HepG2 (cell line): ENCODE results near the gene KHK. TPM values are rescaled to one million over a fixed set of nuclear protein-coding genes. Genes with fewer than 3 reads are reported as not detected.
A peak's percentile ranks its signal among the peaks of the same experiment; 100 is the strongest.

Experiments used
- CCAR2 ChIP-seq: fragments of 200-400 bp; formaldehyde crosslinking; optimal IDR thresholded peaks from 2 replicates; pipeline ENCODE3; 2018; ENCODE audit warnings: low read depth, mild to moderate bottlenecking, low read length, moderate library complexity
- KLF9 ChIP-seq: IDR thresholded peaks from 2 replicates; pipeline ENCODE4 v1.6.1; 2016; ENCODE audit warnings: low read depth
- MAZ ChIP-seq, 2 experiments: sonication (generic) in 1 of 2; formaldehyde crosslinking in 1 of 2; IDR thresholded peaks; 2 replicates each; pipeline versions ENCODE4 v1.5.0 to v1.6.1; 2012 to 2020; ENCODE audit warnings: low read depth in 2 of 2, mild to moderate bottlenecking in 2 of 2, borderline replicate concordance in 1 of 2, improper control_type of control experiment in 1 of 2, low read length in 1 of 2, missing genetic modification reagents in 1 of 2, moderate library complexity in 1 of 2
- NCOA5 ChIP-seq: sonication (generic); formaldehyde crosslinking; IDR thresholded peaks from 2 replicates; pipeline ENCODE4 v1.4.0; 2020; ENCODE audit warnings: missing genetic modification reagents
- PHF5A ChIP-seq: IDR thresholded peaks from one replicate; pipeline ENCODE4 v1.6.1; 2018; ENCODE audit warnings: low read depth, missing genetic modification reagents; ENCODE audit not compliant: unreplicated experiment
- STAG1 ChIP-seq: sonication (generic); formaldehyde crosslinking; IDR thresholded peaks from 2 replicates; pipeline ENCODE4 v1.4.0; 2020; ENCODE audit warnings: missing genetic modification reagents
- TBX3 ChIP-seq: fragments of 450-650 bp; IDR thresholded peaks from 2 replicates; pipeline ENCODE4 v1.6.1; 2017; ENCODE audit warnings: antibody characterized with exemption, mild to moderate bottlenecking, inconsistent platforms, borderline replicate concordance
- TRIM24 ChIP-seq: sonication (generic); formaldehyde crosslinking; IDR thresholded peaks from 2 replicates; pipeline ENCODE4 v1.8.0; 2022; ENCODE audit warnings: mild to moderate bottlenecking, missing genetic modification reagents
- ZNF160 ChIP-seq: sonication (generic); formaldehyde crosslinking; IDR thresholded peaks from 2 replicates; pipeline ENCODE4 v1.8.0; 2022; ENCODE audit warnings: mild to moderate bottlenecking, inconsistent platforms, missing genetic modification reagents
- ZNF296 ChIP-seq: sonication (generic); formaldehyde crosslinking; conservative IDR thresholded peaks from 2 replicates; pipeline ENCODE4 v1.5.0; 2020; ENCODE audit warnings: mild to moderate bottlenecking, missing genetic modification reagents
- ZNF333 ChIP-seq: sonication (generic); formaldehyde crosslinking; IDR thresholded peaks from 2 replicates; pipeline ENCODE4 v1.4.0; 2020; ENCODE audit warnings: mild to moderate bottlenecking, missing genetic modification reagents, borderline replicate concordance
- ZNF468 ChIP-seq: sonication (generic); formaldehyde crosslinking; IDR thresholded peaks from 2 replicates; pipeline ENCODE4 v1.8.0; 2022; ENCODE audit warnings: mild to moderate bottlenecking, moderate library complexity, missing genetic modification reagents
- ZNF724P ChIP-seq: sonication (generic); formaldehyde crosslinking; IDR thresholded peaks from 2 replicates; pipeline ENCODE4 v1.8.0; 2022; ENCODE audit warnings: missing genetic modification reagents, borderline replicate concordance
- polyA plus RNA-seq, 8 experiments: library from polyadenylated mRNA; depleted of rRNA in 3 of 8; stranded (reverse) in 7 of 8; unstranded in 1 of 8; fragments of >200 nt; fragmentation: Illumina TruSeq in 4 of 8; extraction: Trizol in 4 of 8; gene quantifications; 2 replicates each; pipeline versions ENCODE4 v1.2.1 to v1.2.3, GENCODE V29; 2011 to 2016; ENCODE audit warnings: low read depth in 4 of 8, missing spikeins in 1 of 8, mixed read lengths in 1 of 8; ENCODE audit not compliant: insufficient read depth in 1 of 8
- total RNA-seq, 5 experiments: library from RNA; depleted of rRNA; stranded (reverse); fragments of >200 nt; fragmentation: Illumina TruSeq; extraction: Trizol; gene quantifications; 2 replicates each; pipeline ENCODE4 v1.2.3, GENCODE V29; 2016; ENCODE audit warnings: low read depth in 1 of 5
- TF ChIP-seq, protein P1 (sequence below): sonication (generic); formaldehyde crosslinking; IDR thresholded peaks from 2 replicates; pipeline ENCODE4 v1.8.0; 2023; ENCODE audit warnings: mild to moderate bottlenecking, missing genetic modification reagents
- TF ChIP-seq, protein P2 (sequence below): sonication (generic); formaldehyde crosslinking; IDR thresholded peaks from 2 replicates; pipeline ENCODE4 v1.4.0; 2020; ENCODE audit warnings: missing genetic modification reagents
- TF ChIP-seq, protein P3 (sequence below): sonication (generic); formaldehyde crosslinking; conservative IDR thresholded peaks from 2 replicates; pipeline ENCODE4 v1.4.0; 2020; ENCODE audit warnings: missing genetic modification reagents
- TF ChIP-seq, protein P4 (sequence below): sonication (generic); formaldehyde crosslinking; conservative IDR thresholded peaks from 2 replicates; pipeline ENCODE4 v1.4.0; 2020; ENCODE audit warnings: missing genetic modification reagents
- TF ChIP-seq, protein P5 (sequence below): IDR thresholded peaks from 2 replicates; pipeline ENCODE4 v1.6.1; 2016; ENCODE audit warnings: low read depth, control low read depth

The KHK gene
- total and polyA plus RNA-seq, 2 of the 13 experiments (the other 11 are each of a cell fraction or from before 2014, with no cell fraction given): 40.9 to 99.2 TPM

DNA sequence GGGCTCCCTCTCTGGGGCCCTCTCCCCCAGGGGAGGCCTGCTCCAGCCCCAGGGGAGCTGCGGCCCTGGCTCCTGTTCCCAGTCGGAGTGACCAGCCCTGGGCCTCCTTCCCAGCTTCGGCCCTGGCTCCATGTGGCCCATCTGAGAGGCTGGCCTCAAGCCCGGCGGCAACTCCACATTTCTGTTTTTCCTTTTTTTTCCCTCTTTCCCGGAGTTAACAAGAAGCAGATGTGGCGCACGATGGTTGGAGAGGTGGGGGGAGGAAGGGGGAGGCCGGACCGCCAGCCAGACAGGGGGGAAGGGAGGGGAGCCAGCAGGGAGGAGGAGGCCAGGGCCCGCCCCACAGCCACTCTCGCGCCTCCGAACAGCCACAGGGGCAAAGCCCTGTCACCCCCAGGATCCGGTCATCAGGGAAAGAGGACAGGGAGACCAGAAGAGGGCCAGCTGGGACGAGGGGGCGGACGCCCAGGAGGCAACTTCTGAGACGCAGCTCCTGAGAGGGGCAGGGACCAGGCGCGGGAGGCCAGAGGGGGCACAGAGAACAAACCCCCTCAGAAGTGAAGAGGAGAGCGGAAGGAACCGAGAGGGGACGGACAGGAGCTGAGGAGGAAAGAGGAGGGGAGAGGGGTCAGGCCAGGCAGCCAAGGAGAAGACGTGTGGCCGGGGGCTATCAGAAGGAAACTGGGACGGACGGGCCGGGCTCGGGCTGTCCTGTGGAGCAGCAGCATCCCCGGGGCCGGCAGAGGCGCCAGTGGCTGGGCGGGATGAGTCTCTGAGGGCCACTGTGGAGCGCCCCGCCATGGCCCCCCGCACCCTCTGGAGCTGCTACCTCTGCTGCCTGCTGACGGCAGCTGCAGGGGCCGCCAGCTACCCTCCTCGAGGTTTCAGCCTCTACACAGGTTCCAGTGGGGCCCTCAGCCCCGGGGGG, 8.0 kb upstream of the KHK start, which contains the start of gene EMILIN1 (continued):
- TF ChIP-seq TBX3 (no peak), CCAR2 (no peak), ZNF160 (no peak), ZNF724P (CRISPR knock-in tag) (no peak), ZNF296 (no peak), PHF5A (CRISPR knock-in tag) (no peak), STAG1 (CRISPR knock-in tag) (no peak), ZNF468 (CRISPR knock-in tag) (no peak), ZNF333 (CRISPR knock-in tag) (no peak), TRIM24 (no peak), MAZ (IDR thresholded peaks at IDR 0.05; ENCODE audit: borderline replicate concordance, low read depth, low read length) (no peak), MAZ (CRISPR knock-in tag; IDR thresholded peaks at IDR 0.05; ENCODE audit: low read depth) (peak; percentile 63; the same call in 1 of the 2 replicates), NCOA5 (CRISPR knock-in tag) (no peak), KLF9 (CRISPR knock-in tag) (no peak)
- TF ChIP-seq, protein P1, sequence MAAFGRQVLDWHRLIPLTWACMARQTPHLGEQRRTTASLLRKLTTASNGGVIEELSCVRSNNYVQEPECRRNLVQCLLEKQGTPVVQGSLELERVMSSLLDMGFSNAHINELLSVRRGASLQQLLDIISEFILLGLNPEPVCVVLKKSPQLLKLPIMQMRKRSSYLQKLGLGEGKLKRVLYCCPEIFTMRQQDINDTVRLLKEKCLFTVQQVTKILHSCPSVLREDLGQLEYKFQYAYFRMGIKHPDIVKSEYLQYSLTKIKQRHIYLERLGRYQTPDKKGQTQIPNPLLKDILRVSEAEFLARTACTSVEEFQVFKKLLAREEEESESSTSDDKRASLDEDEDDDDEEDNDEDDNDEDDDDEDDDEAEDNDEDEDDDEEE (CRISPR knock-in tag): no peak
- TF ChIP-seq, protein P2, sequence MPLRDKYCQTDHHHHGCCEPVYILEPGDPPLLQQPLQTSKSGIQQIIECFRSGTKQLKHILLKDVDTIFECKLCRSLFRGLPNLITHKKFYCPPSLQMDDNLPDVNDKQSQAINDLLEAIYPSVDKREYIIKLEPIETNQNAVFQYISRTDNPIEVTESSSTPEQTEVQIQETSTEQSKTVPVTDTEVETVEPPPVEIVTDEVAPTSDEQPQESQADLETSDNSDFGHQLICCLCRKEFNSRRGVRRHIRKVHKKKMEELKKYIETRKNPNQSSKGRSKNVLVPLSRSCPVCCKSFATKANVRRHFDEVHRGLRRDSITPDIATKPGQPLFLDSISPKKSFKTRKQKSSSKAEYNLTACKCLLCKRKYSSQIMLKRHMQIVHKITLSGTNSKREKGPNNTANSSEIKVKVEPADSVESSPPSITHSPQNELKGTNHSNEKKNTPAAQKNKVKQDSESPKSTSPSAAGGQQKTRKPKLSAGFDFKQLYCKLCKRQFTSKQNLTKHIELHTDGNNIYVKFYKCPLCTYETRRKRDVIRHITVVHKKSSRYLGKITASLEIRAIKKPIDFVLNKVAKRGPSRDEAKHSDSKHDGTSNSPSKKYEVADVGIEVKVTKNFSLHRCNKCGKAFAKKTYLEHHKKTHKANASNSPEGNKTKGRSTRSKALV (CRISPR knock-in tag): no peak
- TF ChIP-seq, protein P3, sequence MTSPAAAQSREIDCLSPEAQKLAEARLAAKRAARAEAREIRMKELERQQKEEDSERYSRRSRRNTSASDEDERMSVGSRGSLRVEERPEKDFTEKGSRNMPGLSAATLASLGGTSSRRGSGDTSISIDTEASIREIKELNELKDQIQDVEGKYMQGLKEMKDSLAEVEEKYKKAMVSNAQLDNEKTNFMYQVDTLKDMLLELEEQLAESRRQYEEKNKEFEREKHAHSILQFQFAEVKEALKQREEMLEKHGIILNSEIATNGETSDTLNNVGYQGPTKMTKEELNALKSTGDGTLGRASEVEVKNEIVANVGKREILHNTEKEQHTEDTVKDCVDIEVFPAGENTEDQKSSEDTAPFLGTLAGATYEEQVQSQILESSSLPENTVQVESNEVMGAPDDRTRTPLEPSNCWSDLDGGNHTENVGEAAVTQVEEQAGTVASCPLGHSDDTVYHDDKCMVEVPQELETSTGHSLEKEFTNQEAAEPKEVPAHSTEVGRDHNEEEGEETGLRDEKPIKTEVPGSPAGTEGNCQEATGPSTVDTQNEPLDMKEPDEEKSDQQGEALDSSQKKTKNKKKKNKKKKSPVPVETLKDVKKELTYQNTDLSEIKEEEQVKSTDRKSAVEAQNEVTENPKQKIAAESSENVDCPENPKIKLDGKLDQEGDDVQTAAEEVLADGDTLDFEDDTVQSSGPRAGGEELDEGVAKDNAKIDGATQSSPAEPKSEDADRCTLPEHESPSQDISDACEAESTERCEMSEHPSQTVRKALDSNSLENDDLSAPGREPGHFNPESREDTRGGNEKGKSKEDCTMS (CRISPR knock-in tag): no peak
- TF ChIP-seq, protein P4, sequence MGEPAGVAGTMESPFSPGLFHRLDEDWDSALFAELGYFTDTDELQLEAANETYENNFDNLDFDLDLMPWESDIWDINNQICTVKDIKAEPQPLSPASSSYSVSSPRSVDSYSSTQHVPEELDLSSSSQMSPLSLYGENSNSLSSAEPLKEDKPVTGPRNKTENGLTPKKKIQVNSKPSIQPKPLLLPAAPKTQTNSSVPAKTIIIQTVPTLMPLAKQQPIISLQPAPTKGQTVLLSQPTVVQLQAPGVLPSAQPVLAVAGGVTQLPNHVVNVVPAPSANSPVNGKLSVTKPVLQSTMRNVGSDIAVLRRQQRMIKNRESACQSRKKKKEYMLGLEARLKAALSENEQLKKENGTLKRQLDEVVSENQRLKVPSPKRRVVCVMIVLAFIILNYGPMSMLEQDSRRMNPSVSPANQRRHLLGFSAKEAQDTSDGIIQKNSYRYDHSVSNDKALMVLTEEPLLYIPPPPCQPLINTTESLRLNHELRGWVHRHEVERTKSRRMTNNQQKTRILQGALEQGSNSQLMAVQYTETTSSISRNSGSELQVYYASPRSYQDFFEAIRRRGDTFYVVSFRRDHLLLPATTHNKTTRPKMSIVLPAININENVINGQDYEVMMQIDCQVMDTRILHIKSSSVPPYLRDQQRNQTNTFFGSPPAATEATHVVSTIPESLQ (CRISPR knock-in tag): no peak
- TF ChIP-seq, protein P5, sequence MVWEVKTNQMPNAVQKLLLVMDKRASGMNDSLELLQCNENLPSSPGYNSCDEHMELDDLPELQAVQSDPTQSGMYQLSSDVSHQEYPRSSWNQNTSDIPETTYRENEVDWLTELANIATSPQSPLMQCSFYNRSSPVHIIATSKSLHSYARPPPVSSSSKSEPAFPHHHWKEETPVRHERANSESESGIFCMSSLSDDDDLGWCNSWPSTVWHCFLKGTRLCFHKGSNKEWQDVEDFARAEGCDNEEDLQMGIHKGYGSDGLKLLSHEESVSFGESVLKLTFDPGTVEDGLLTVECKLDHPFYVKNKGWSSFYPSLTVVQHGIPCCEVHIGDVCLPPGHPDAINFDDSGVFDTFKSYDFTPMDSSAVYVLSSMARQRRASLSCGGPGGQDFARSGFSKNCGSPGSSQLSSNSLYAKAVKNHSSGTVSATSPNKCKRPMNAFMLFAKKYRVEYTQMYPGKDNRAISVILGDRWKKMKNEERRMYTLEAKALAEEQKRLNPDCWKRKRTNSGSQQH: no peak
